Hepatocyte (in vitro differentiated cells): Measurements from ENCODE around the gene KANK3.
"Not testable (repeated sequence)": the region's sequence is repeated elsewhere in the genome, so short reads cannot be mapped to it uniquely, and the experiment has no call there.

ENCODE experiments used
- EZH2 ChIP-seq: fragments of 200-600 bp; sonication (generic); IDR thresholded peaks from 2 replicates; pipeline ENCODE4 v1.6.1; 2016; ENCODE audit warnings: antibody characterized with exemption, mild to moderate bottlenecking, borderline replicate concordance
- TF ChIP-seq, protein P1 (sequence below): fragments of 200-600 bp; sonication (generic); IDR thresholded peaks from 2 replicates; pipeline ENCODE4 v1.5.1; 2016; ENCODE audit warnings: antibody characterized with exemption, mild to moderate bottlenecking; ENCODE audit not compliant: poor library complexity

GRCh38 chr19:8385103-8385502, 42.0 kb upstream of the KANK3 start:
- TF ChIP-seq, protein P1, sequence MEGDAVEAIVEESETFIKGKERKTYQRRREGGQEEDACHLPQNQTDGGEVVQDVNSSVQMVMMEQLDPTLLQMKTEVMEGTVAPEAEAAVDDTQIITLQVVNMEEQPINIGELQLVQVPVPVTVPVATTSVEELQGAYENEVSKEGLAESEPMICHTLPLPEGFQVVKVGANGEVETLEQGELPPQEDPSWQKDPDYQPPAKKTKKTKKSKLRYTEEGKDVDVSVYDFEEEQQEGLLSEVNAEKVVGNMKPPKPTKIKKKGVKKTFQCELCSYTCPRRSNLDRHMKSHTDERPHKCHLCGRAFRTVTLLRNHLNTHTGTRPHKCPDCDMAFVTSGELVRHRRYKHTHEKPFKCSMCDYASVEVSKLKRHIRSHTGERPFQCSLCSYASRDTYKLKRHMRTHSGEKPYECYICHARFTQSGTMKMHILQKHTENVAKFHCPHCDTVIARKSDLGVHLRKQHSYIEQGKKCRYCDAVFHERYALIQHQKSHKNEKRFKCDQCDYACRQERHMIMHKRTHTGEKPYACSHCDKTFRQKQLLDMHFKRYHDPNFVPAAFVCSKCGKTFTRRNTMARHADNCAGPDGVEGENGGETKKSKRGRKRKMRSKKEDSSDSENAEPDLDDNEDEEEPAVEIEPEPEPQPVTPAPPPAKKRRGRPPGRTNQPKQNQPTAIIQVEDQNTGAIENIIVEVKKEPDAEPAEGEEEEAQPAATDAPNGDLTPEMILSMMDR, result not testable (repeated sequence)
- TF ChIP-seq EZH2, result not testable (repeated sequence)
